ENCODE data around the gene LYPD3. TPM values are rescaled to one million over a fixed set of nuclear protein-coding genes. Genes with fewer than 3 reads are reported as not detected.
"Not testable (repeated sequence)": the region's sequence is repeated elsewhere in the genome, so short reads cannot be mapped to it uniquely, and the experiment has no call there.

Gene LYPD3
- total RNA-seq, 1 donor from 2014 or later = 0.89 TPM

GRCh38 chr19:43446746-43447489 lies 18.5 kb downstream of the LYPD3 start:
- no peak overlapping the region for H3K4me3 Mint-ChIP-seq

GRCh38 chr19:43445426-43445825 lies 20.0 kb downstream of the LYPD3 start:
- TF ChIP-seq, protein P1, sequence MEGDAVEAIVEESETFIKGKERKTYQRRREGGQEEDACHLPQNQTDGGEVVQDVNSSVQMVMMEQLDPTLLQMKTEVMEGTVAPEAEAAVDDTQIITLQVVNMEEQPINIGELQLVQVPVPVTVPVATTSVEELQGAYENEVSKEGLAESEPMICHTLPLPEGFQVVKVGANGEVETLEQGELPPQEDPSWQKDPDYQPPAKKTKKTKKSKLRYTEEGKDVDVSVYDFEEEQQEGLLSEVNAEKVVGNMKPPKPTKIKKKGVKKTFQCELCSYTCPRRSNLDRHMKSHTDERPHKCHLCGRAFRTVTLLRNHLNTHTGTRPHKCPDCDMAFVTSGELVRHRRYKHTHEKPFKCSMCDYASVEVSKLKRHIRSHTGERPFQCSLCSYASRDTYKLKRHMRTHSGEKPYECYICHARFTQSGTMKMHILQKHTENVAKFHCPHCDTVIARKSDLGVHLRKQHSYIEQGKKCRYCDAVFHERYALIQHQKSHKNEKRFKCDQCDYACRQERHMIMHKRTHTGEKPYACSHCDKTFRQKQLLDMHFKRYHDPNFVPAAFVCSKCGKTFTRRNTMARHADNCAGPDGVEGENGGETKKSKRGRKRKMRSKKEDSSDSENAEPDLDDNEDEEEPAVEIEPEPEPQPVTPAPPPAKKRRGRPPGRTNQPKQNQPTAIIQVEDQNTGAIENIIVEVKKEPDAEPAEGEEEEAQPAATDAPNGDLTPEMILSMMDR (conservative IDR thresholded peaks at IDR 0.05) = no peak
- no peaks in the 10 kb centered on the region for H3K9me3 Mint-ChIP-seq
- no peaks in the 10 kb centered on the region for H3K36me3 Mint-ChIP-seq (ENCODE audit: low read depth)
- peaks cover 40% of the 10 kb centered on the region for H3K27me3 Mint-ChIP-seq (ENCODE audit: low read depth)
- no peak overlapping the region for H3K4me3 Mint-ChIP-seq
- no peak overlapping the region for H3K27ac Mint-ChIP-seq (ENCODE audit: unreplicated experiment)
- peaks cover 5% of the 10 kb centered on the region for H3K4me1 Mint-ChIP-seq
- no peak for DNase-seq (ENCODE audit: low read depth, low spot score)

More at GRCh38 chr19:43446746-43447489, 18.5 kb downstream of the LYPD3 start:
- Mint-ChIP-seq H3K36me3 (ENCODE audit: low read depth) (no peaks in the 10 kb centered on the region), H3K9me3 (peaks cover 2% of the 10 kb centered on the region), H3K27ac (ENCODE audit: unreplicated experiment) (peak overlapping the region; percentile 57), H3K4me1 (peaks cover 5% of the 10 kb centered on the region), H3K27me3 (ENCODE audit: low read depth) (peaks cover 28% of the 10 kb centered on the region)
- TF ChIP-seq, protein P1 (conservative IDR thresholded peaks at IDR 0.05) = peak; percentile 95
- DNase-seq (ENCODE audit: low read depth, low spot score) = peak; percentile 79

GRCh38 chr19:43444531-43445287 lies 20.7 kb downstream of the LYPD3 start:
- H3K4me1 Mint-ChIP-seq = peaks cover 5% of the 10 kb centered on the region
- peaks cover 44% of the 10 kb centered on the region for H3K27me3 Mint-ChIP-seq (ENCODE audit: low read depth)
- no peak overlapping the region for H3K4me3 Mint-ChIP-seq
- DNase-seq (ENCODE audit: low read depth, low spot score) = no peak
- H3K27ac Mint-ChIP-seq (ENCODE audit: unreplicated experiment) = no peak overlapping the region
- TF ChIP-seq, protein P1 (conservative IDR thresholded peaks at IDR 0.05) = no peak
- no peaks in the 10 kb centered on the region for H3K36me3 Mint-ChIP-seq (ENCODE audit: low read depth)
- H3K9me3 Mint-ChIP-seq = no peaks in the 10 kb centered on the region

GRCh38 chr19:43444091-43444490 lies 21.3 kb downstream of the LYPD3 start:
- H3K4me3 Mint-ChIP-seq; H3K9me3 Mint-ChIP-seq; DNase-seq (ENCODE audit: low read depth, low spot score); H3K4me1 Mint-ChIP-seq; H3K27ac Mint-ChIP-seq (ENCODE audit: unreplicated experiment); H3K36me3 Mint-ChIP-seq (ENCODE audit: low read depth): not testable (repeated sequence)
- peaks cover 48% of the 10 kb centered on the region for H3K27me3 Mint-ChIP-seq (ENCODE audit: low read depth)

- no peak for DNase-seq (ENCODE audit: low read depth, low spot score)
- TF ChIP-seq, protein P1 (conservative IDR thresholded peaks at IDR 0.05) = no peak
- Mint-ChIP-seq H3K27me3 (ENCODE audit: low read depth) (peaks cover 54% of the 10 kb centered on the region), H3K4me3 (no peak overlapping the region), H3K36me3 (ENCODE audit: low read depth) (no peaks in the 10 kb centered on the region), H3K27ac (ENCODE audit: unreplicated experiment) (no peak overlapping the region), H3K4me1 (no peaks in the 10 kb centered on the region), H3K9me3 (no peaks in the 10 kb centered on the region)
Measured at GRCh38 chr19:43441716-43442115, 23.7 kb downstream of the LYPD3 start.

GRCh38 chr19:43439709-43440063 lies 25.7 kb downstream of the LYPD3 start:
- no peaks in the 10 kb centered on the region for H3K4me1 Mint-ChIP-seq
- no peak for DNase-seq (ENCODE audit: low read depth, low spot score)
- no peaks in the 10 kb centered on the region for H3K36me3 Mint-ChIP-seq (ENCODE audit: low read depth)
- no peak overlapping the region for H3K4me3 Mint-ChIP-seq
- peaks cover 57% of the 10 kb centered on the region for H3K27me3 Mint-ChIP-seq (ENCODE audit: low read depth)
- TF ChIP-seq, protein P1 (conservative IDR thresholded peaks at IDR 0.05) = no peak
- no peaks in the 10 kb centered on the region for H3K9me3 Mint-ChIP-seq
- H3K27ac Mint-ChIP-seq (ENCODE audit: unreplicated experiment) = no peak overlapping the region
